HepG2 (cell line): ENCODE results near the gene ZNF816. TPM values are rescaled to one million over a fixed set of nuclear protein-coding genes. Genes with fewer than 3 reads are reported as not detected.

ENCODE experiments used
- ELF4 ChIP-seq: sonication (generic); formaldehyde crosslinking; IDR thresholded peaks from 2 replicates; pipeline ENCODE4 v1.5.0; 2020; ENCODE audit warnings: missing genetic modification reagents, mild to moderate bottlenecking, moderate library complexity, borderline replicate concordance
- FOXJ3 ChIP-seq: sonication (generic); formaldehyde crosslinking; IDR thresholded peaks from 2 replicates; pipeline ENCODE4 v1.4.0; 2020; ENCODE audit warnings: missing genetic modification reagents, mild to moderate bottlenecking, borderline replicate concordance
- KAT8 ChIP-seq: IDR thresholded peaks from 2 replicates; pipeline ENCODE4 v1.6.1; 2016; ENCODE audit warnings: missing genetic modification reagents, missing compliant biosample characterization
- MXD4 ChIP-seq: IDR thresholded peaks from 2 replicates; pipeline ENCODE4 v1.6.1; 2016; ENCODE audit warnings: mild to moderate bottlenecking, missing biosample characterization, missing genetic modification reagents
- NR3C1 ChIP-seq: sonication (generic); formaldehyde crosslinking; IDR thresholded peaks from 2 replicates; pipeline ENCODE4 v1.4.0; 2020; ENCODE audit warnings: missing genetic modification reagents
- POGK ChIP-seq: sonication (generic); formaldehyde crosslinking; conservative IDR thresholded peaks from 2 replicates; pipeline ENCODE4 v1.8.0; 2022; ENCODE audit warnings: mild to moderate bottlenecking, moderate library complexity, missing genetic modification reagents
- SOX13 ChIP-seq, 3 experiments: fragments of 450-650 bp in 1 of 3; sonication (generic) in 1 of 3; formaldehyde crosslinking in 1 of 3; IDR thresholded peaks in 2 of 3; conservative IDR thresholded peaks in 1 of 3; 2 replicates each; pipeline versions ENCODE4 v1.5.0 to v1.6.1; 2016 to 2020; ENCODE audit warnings: antibody characterized with exemption in 1 of 3, mild to moderate bottlenecking in 1 of 3, missing compliant biosample characterization in 1 of 3, missing genetic modification reagents in 1 of 3, moderate library complexity in 1 of 3
- TFDP2 ChIP-seq: sonication (generic); formaldehyde crosslinking; IDR thresholded peaks from 2 replicates; pipeline ENCODE4 v1.4.0; 2020; ENCODE audit warnings: missing genetic modification reagents
- U2AF2 ChIP-seq: fragments of 200-400 bp; formaldehyde crosslinking; IDR thresholded peaks from 2 replicates; pipeline ENCODE4 v1.6.1; 2017; ENCODE audit warnings: low read depth, mild to moderate bottlenecking, low read length
- ZFP90 ChIP-seq: sonication (generic); formaldehyde crosslinking; IDR thresholded peaks from 2 replicates; pipeline ENCODE4 v1.8.0; 2022; ENCODE audit warnings: missing genetic modification reagents, mild to moderate bottlenecking, inconsistent platforms, borderline replicate concordance
- ZKSCAN5 ChIP-seq: sonication (generic); formaldehyde crosslinking; IDR thresholded peaks from 2 replicates; pipeline ENCODE4 v1.5.1; 2020; ENCODE audit warnings: mild to moderate bottlenecking, missing genetic modification reagents
- ZMYM4 ChIP-seq: sonication (generic); formaldehyde crosslinking; IDR thresholded peaks from 2 replicates; pipeline ENCODE4 v1.8.1; 2023; ENCODE audit warnings: mild to moderate bottlenecking, missing genetic modification reagents
- ZNF224 ChIP-seq: sonication (generic); formaldehyde crosslinking; IDR thresholded peaks from 2 replicates; pipeline ENCODE4 v1.5.0; 2020; ENCODE audit warnings: mild to moderate bottlenecking, missing genetic modification reagents
- ZNF430 ChIP-seq: sonication (generic); formaldehyde crosslinking; IDR thresholded peaks from 2 replicates; pipeline ENCODE4 v1.9.0; 2021; ENCODE audit warnings: mild to moderate bottlenecking, missing genetic modification reagents
- ZNF558 ChIP-seq: sonication (generic); formaldehyde crosslinking; IDR thresholded peaks from 2 replicates; pipeline ENCODE4 v1.9.0; 2022; ENCODE audit warnings: mild to moderate bottlenecking, missing genetic modification reagents, borderline replicate concordance
- ZNF687 ChIP-seq: sonication (generic); formaldehyde crosslinking; IDR thresholded peaks from 2 replicates; pipeline ENCODE4 v1.5.1; 2020; ENCODE audit warnings: mild to moderate bottlenecking, missing genetic modification reagents, moderate library complexity
- ZZZ3 ChIP-seq: sonication (generic); formaldehyde crosslinking; IDR thresholded peaks from 2 replicates; pipeline ENCODE4 v1.4.0; 2020; ENCODE audit warnings: missing genetic modification reagents, mild to moderate bottlenecking, borderline replicate concordance
- polyA plus RNA-seq, 8 experiments: library from polyadenylated mRNA; depleted of rRNA in 3 of 8; stranded (reverse) in 7 of 8; unstranded in 1 of 8; fragments of >200 nt; fragmentation: Illumina TruSeq in 4 of 8; extraction: Trizol in 4 of 8; gene quantifications; 2 replicates each; pipeline versions ENCODE4 v1.2.1 to v1.2.3, GENCODE V29; 2011 to 2016; ENCODE audit warnings: low read depth in 4 of 8, missing spikeins in 1 of 8, mixed read lengths in 1 of 8; ENCODE audit not compliant: insufficient read depth in 1 of 8
- total RNA-seq, 5 experiments: library from RNA; depleted of rRNA; stranded (reverse); fragments of >200 nt; fragmentation: Illumina TruSeq; extraction: Trizol; gene quantifications; 2 replicates each; pipeline ENCODE4 v1.2.3, GENCODE V29; 2016; ENCODE audit warnings: low read depth in 1 of 5
- TF ChIP-seq, protein P1 (sequence below): sonication (generic); formaldehyde crosslinking; IDR thresholded peaks from 2 replicates; pipeline ENCODE4 v1.5.0; 2020; ENCODE audit warnings: missing genetic modification reagents
- TF ChIP-seq, protein P2 (sequence below): sonication (generic); formaldehyde crosslinking; conservative IDR thresholded peaks from 2 replicates; pipeline ENCODE4 v1.4.0; 2020; ENCODE audit warnings: missing genetic modification reagents

Gene ZNF816
- total and polyA plus RNA-seq, 2 of the 13 experiments (the other 11 are each of a cell fraction or from before 2014, with no cell fraction given): 5.2 to 14.1 TPM

- TF ChIP-seq ZFP90 (CRISPR knock-in tag): no peak; the same call in 1 of the 2 replicates
- no peak for TF ChIP-seq SOX13 (IDR thresholded peaks at IDR 0.05)
- TF ChIP-seq SOX13 (CRISPR knock-in tag; conservative IDR thresholded peaks at IDR 0.05 in 1 of 2, IDR thresholded peaks at IDR 0.05 in 1 of 2): no peak
- no peak for TF ChIP-seq ZNF558 (CRISPR knock-in tag)
- peak; percentile 90; the same call in 1 of the 2 replicates for TF ChIP-seq ELF4 (CRISPR knock-in tag)
- no peak for TF ChIP-seq ZKSCAN5 (CRISPR knock-in tag)
- TF ChIP-seq, protein P1, sequence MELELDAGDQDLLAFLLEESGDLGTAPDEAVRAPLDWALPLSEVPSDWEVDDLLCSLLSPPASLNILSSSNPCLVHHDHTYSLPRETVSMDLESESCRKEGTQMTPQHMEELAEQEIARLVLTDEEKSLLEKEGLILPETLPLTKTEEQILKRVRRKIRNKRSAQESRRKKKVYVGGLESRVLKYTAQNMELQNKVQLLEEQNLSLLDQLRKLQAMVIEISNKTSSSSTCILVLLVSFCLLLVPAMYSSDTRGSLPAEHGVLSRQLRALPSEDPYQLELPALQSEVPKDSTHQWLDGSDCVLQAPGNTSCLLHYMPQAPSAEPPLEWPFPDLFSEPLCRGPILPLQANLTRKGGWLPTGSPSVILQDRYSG (CRISPR knock-in tag): no peak
- no peak for TF ChIP-seq U2AF2
- no peak for TF ChIP-seq FOXJ3 (CRISPR knock-in tag)
- TF ChIP-seq KAT8 (CRISPR knock-in tag): peak; percentile 57; the same call in 1 of the 2 replicates
- peak; percentile 66; the same call in 1 of the 2 replicates for TF ChIP-seq ZNF430 (CRISPR knock-in tag)
- no peak for TF ChIP-seq MXD4
- TF ChIP-seq NR3C1: no peak
- TF ChIP-seq POGK (CRISPR knock-in tag): peak; percentile 57; the same call in 1 of the 2 replicates
- no peak for TF ChIP-seq ZMYM4 (CRISPR knock-in tag)
- TF ChIP-seq ZNF224: no peak
- TF ChIP-seq TFDP2 (CRISPR knock-in tag): peak; percentile 2; the same call in 1 of the 2 replicates
- no peak for TF ChIP-seq ZZZ3 (CRISPR knock-in tag)
- TF ChIP-seq ZNF687 (CRISPR knock-in tag): peak; percentile 76
- TF ChIP-seq, protein P2, sequence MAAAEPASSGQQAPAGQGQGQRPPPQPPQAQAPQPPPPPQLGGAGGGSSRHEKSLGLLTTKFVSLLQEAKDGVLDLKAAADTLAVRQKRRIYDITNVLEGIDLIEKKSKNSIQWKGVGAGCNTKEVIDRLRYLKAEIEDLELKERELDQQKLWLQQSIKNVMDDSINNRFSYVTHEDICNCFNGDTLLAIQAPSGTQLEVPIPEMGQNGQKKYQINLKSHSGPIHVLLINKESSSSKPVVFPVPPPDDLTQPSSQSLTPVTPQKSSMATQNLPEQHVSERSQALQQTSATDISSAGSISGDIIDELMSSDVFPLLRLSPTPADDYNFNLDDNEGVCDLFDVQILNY: no peak
These were observed 20.1 kb downstream of the ZNF816 start (continued) for GRCh38 chr19:52942386-52943133.
